ENCODE results near the gene CACNA1C. TPM values are rescaled to one million over a fixed set of nuclear protein-coding genes. Genes with fewer than 3 reads are reported as not detected.

The CACNA1C gene
- total RNA-seq, 4 donors from 2014 or later, result 9.7 to 42.1 (median 18.1) TPM

DNA sequence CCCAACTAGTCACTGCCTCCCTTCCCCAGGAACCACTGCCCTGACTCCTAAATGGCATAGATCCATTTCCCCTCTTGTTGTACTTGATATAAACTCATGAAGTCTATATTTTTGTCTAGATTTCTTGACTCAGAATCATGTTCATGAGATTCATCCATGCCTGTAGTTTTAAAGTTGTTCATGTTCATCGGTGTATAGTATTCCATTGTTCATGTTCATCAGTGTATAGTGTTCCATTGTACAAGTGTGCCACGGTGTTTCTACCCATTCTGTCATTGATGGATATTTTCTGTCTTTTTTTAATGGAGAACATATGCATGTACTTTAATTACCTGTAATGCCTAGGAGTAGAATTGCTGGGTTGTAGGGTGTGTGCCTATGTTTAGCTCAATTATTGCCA, 261.7 kb downstream of the CACNA1C start:
- Histone ChIP-seq H3K36me3 (no peaks in the 10 kb centered on the region), H3K4me1 (no peaks in the 10 kb centered on the region), H3K27ac (no peak overlapping the region), H3K9me3 (no peaks in the 10 kb centered on the region), H3K27me3 (no peaks in the 10 kb centered on the region), H3K4me3 (no peak overlapping the region)
- TF ChIP-seq, protein P1, sequence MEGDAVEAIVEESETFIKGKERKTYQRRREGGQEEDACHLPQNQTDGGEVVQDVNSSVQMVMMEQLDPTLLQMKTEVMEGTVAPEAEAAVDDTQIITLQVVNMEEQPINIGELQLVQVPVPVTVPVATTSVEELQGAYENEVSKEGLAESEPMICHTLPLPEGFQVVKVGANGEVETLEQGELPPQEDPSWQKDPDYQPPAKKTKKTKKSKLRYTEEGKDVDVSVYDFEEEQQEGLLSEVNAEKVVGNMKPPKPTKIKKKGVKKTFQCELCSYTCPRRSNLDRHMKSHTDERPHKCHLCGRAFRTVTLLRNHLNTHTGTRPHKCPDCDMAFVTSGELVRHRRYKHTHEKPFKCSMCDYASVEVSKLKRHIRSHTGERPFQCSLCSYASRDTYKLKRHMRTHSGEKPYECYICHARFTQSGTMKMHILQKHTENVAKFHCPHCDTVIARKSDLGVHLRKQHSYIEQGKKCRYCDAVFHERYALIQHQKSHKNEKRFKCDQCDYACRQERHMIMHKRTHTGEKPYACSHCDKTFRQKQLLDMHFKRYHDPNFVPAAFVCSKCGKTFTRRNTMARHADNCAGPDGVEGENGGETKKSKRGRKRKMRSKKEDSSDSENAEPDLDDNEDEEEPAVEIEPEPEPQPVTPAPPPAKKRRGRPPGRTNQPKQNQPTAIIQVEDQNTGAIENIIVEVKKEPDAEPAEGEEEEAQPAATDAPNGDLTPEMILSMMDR (IDR thresholded peaks at IDR 0.05), result no peak
- no peak for TF ChIP-seq POLR2A (IDR thresholded peaks at IDR 0.05)
- no peak for DNase-seq

DNA sequence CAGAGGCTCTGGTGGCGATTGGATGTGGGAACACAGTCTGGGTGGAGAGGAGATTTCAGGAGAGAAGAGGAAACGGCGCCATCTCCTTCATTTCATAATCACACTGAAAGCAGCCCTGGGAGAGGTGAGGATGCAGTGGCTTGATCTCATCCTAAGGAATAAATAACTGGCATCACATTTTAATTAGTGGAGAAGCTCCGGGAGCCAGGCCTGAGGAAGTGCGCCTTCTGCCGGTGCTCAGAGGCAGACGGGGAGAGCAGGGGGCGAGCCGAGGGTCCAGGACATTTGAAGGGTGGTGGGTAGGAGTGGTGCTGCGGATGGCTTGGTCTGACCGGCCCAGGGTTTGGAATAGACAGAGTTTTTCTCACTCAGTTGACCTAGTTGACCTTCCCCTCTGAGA, 265.0 kb downstream of the CACNA1C start:
- TF ChIP-seq, protein P1 (IDR thresholded peaks at IDR 0.05), result no peak
- TF ChIP-seq POLR2A (IDR thresholded peaks at IDR 0.05), result no peak
- H3K9me3 ChIP-seq, result no peaks in the 10 kb centered on the region
- H3K27me3 ChIP-seq, result no peaks in the 10 kb centered on the region
- H3K27ac ChIP-seq, result no peak overlapping the region
- H3K4me1 ChIP-seq, result no peaks in the 10 kb centered on the region
- H3K4me3 ChIP-seq, result no peak overlapping the region
- DNase-seq, result no peak
- no peaks in the 10 kb centered on the region for H3K36me3 ChIP-seq

DNA sequence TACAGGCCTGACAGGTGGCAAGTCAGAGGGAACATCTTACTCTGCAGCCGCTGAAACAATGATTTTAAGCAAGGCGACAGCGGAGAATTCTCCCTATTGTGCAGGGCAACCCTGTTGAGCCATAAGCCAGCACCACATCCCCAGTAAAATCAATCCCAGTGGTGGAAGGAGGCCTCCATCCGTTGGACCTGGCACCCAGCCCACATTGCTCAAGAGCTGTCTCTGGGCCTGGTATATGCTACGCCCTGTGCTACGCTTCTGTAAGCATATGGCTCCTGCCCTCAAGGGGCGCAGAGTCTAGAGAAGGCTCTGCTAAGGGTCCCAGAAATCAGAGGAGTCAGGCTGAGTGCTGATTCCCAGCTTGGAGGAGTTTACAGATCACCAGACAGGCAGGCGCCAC, 265.5 kb downstream of the CACNA1C start:
- Histone ChIP-seq H3K36me3 (no peaks in the 10 kb centered on the region), H3K4me1 (peaks cover 0 to 2% (median 0%) of the 10 kb centered on the region in 4 donors), H3K27me3 (no peaks in the 10 kb centered on the region), H3K4me3 (no peak overlapping the region), H3K9me3 (no peaks in the 10 kb centered on the region), H3K27ac (no peak overlapping the region)
- no peak for TF ChIP-seq POLR2A (IDR thresholded peaks at IDR 0.05)
- TF ChIP-seq, protein P1 (IDR thresholded peaks at IDR 0.05), result no peak
- no peak for DNase-seq

DNA sequence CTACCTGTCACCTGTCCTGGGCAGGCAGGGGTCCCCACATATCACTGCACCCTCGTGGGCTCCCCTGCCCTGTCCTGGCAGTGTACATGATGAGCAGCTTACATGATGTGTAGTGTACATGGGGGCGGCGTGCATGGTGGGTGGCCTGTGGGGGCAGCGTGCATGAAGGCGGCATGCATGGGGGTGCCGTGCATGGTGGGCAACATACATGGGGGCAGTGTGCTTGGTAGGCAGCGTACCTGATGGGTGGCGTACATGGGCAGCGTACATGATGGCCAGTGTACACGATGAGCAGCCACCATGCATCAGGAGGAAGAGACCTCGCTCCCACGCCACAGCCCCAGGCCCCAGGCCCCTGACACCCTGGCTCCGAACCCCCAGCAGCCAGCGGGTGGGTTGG, 266.3 kb downstream of the CACNA1C start:
- peaks cover 0 to 11% (median 0%) of the 10 kb centered on the region in 4 donors for H3K4me1 ChIP-seq
- no peaks in the 10 kb centered on the region for H3K9me3 ChIP-seq
- no peaks in the 10 kb centered on the region for H3K36me3 ChIP-seq
- no peak overlapping the region for H3K27ac ChIP-seq
- DNase-seq, result no peak
- TF ChIP-seq, protein P1 (IDR thresholded peaks at IDR 0.05), result no peak
- no peak for TF ChIP-seq POLR2A (IDR thresholded peaks at IDR 0.05)
- no peak overlapping the region for H3K4me3 ChIP-seq
- H3K27me3 ChIP-seq, result no peaks in the 10 kb centered on the region

DNA sequence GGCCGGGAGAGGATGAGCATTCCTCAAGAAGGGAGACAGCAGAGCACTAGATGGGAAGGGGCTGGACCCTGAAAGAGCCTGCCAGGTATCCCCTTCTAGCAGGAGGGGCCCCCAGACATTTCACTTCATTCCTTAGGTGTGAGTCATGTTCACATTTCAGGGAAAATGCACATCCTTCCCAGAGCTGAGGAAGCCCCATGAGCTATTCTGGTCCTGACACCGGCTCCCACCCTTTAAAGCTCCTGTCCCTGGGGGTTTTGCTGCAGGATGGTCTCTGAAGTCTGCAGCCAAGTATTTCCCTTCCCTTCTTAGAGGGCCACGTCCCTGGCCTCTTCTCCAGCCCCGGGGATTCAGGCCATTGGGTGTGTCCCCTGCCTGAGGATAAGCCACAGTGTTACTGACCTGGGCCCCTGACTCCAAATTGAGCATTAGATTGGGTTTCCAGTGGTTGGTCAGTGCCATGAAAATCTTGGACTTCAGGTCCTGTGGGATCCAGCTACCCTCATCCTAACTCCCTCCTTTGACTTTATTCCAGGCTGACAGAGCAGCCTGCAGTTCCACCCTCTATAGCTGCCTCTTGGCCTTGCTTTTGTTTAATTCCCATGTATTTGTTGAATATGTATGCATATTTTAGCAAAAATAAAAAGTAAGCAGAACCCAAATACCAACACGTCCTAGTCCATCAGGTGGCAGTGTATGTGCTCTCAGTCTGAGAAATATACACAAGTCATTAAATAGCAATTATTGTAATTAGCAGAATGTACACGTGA, 267.1 kb downstream of the CACNA1C start:
- Histone ChIP-seq H3K4me1 (peaks cover 0 to 18% (median 0%) of the 10 kb centered on the region in 4 donors), H3K9me3 (no peaks in the 10 kb centered on the region), H3K27me3 (no peaks in the 10 kb centered on the region), H3K36me3 (no peaks in the 10 kb centered on the region), H3K27ac (no peak overlapping the region), H3K4me3 (no peak overlapping the region)
- DNase-seq, result no peak
- no peak for TF ChIP-seq POLR2A (IDR thresholded peaks at IDR 0.05)
- TF ChIP-seq, protein P1 (IDR thresholded peaks at IDR 0.05), result no peak
